ENCODE measurements around the gene EDN3.

- no peak for TF ChIP-seq CTCF (IDR thresholded peaks at IDR 0.05; ENCODE audit: insufficient read depth, low read length, poor library complexity, severe bottlenecking)
- TF ChIP-seq EZH2phosphoT487 (conservative IDR thresholded peaks at IDR 0.05; ENCODE audit: low read length) = no peak
Measured at GRCh38 chr20:59355242-59355641, 54.8 kb downstream of the EDN3 start.
